Fibroblast of peridontal ligament (primary cell): ENCODE data around the gene C2orf78.
A peak's percentile ranks its signal among the peaks of the same experiment; 100 is the strongest.

Source experiments
- DNase-seq: peaks from one replicate; pipeline ENCODE4 v3.0.0-alpha.2; 2010; ENCODE audit errors: extremely low read depth

Gene C2orf78

GRCh38 chr2:73837847-73838585 lies 54.0 kb downstream of the C2orf78 start:
- DNase-seq: no peak

GRCh38 chr2:73838889-73839534 lies 55.0 kb downstream of the C2orf78 start:
- DNase-seq: peak; percentile 15

- no peak for DNase-seq
Measured at GRCh38 chr2:73839653-73840411, 55.8 kb downstream of the C2orf78 start.

GRCh38 chr2:73841912-73842738 lies 58.1 kb downstream of the C2orf78 start:
- no peak for DNase-seq

GRCh38 chr2:73842739-73843019 lies 58.7 kb downstream of the C2orf78 start:
- DNase-seq: no peak

GRCh38 chr2:73844087-73844486 lies 60.1 kb downstream of the C2orf78 start:
- DNase-seq: no peak

GRCh38 chr2:73850009-73850408 lies 66.0 kb downstream of the C2orf78 start:
- DNase-seq: no peak

- no peak for DNase-seq
Measured at GRCh38 chr2:73851274-73851673, 67.3 kb downstream of the C2orf78 start.

GRCh38 chr2:73852020-73852419 lies 68.0 kb downstream of the C2orf78 start:
- DNase-seq: peak; percentile 82

- DNase-seq: no peak
Measured at GRCh38 chr2:73855526-73855925, 71.5 kb downstream of the C2orf78 start.

GRCh38 chr2:73856214-73856613 lies 72.2 kb downstream of the C2orf78 start:
- peak; percentile 72 for DNase-seq

GRCh38 chr2:73859721-73860586 lies 76.0 kb downstream of the C2orf78 start:
- peak; percentile 69 for DNase-seq

- no peak for DNase-seq
Measured at GRCh38 chr2:73862987-73863386, 79.0 kb downstream of the C2orf78 start.
